Stimulated activated CD8-positive, alpha-beta memory T cell treated with anti-CD3 and anti-CD28 coated beads, Interleukin-12 subunit alpha, Interleukin-12 subunit beta, amount 100 ng/mL, for 24 hours (primary cell): Measurements from ENCODE around the gene PPRC1.

Experiments used
- DNase-seq: peaks from one replicate; pipeline ENCODE4 v3.0.0-alpha.2; 2020; ENCODE audit errors: extremely low read depth

Gene PPRC1

DNA sequence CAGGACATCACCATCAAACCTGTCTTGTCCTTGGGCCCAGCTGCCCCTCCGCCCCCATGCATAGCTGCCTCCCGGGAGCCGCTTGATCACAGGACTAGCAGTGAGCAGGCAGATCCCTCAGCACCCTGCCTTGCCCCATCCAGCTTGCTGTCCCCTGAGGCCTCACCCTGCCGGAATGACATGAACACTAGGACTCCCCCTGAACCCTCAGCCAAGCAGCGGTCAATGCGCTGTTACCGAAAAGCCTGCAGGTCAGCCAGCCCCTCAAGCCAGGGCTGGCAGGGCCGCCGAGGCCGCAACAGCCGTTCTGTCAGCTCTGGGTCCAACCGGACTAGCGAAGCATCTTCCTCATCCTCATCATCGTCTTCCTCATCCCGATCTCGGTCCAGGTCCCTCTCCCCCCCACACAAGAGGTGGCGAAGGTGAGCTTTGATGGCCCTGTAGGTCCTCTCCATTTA, 14.2 kb downstream of the PPRC1 start:
- no peak for DNase-seq

DNA sequence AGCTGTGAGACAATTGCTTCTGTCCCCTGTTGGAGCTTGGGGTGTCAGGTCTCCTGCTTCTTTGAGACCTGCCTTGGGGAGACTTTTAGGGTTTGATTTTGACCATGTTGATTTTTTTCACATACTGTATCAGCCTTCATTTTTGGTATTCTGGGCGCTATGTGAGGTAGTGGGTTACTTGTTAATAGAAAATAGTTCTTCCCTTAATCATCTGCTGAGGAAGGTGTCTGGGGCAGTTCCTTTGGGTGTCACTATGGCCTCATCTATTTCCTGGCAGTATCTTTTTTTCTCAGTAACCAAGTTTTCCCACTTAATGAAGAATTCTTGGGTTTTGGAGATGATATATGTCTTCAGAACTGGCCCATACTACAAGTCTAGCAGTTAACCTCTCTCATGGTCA, 14.7 kb downstream of the PPRC1 start:
- DNase-seq: no peak

DNA sequence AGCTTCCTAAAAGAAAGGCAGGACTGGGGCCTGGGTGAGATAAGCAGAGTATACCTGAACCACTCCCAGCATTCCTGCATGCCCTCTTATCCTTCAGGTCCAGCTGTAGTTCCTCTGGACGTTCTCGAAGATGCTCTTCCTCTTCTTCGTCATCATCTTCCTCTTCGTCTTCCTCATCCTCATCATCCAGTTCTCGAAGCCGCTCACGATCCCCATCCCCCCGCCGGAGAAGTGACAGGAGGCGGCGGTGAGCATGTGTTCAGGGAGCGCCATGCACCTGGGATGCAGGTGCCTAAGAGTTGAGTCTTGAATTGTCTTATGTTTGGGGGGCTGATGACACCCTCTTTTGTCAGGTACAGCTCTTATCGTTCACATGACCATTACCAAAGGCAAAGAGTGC, 15.4 kb downstream of the PPRC1 start:
- no peak for DNase-seq

DNA sequence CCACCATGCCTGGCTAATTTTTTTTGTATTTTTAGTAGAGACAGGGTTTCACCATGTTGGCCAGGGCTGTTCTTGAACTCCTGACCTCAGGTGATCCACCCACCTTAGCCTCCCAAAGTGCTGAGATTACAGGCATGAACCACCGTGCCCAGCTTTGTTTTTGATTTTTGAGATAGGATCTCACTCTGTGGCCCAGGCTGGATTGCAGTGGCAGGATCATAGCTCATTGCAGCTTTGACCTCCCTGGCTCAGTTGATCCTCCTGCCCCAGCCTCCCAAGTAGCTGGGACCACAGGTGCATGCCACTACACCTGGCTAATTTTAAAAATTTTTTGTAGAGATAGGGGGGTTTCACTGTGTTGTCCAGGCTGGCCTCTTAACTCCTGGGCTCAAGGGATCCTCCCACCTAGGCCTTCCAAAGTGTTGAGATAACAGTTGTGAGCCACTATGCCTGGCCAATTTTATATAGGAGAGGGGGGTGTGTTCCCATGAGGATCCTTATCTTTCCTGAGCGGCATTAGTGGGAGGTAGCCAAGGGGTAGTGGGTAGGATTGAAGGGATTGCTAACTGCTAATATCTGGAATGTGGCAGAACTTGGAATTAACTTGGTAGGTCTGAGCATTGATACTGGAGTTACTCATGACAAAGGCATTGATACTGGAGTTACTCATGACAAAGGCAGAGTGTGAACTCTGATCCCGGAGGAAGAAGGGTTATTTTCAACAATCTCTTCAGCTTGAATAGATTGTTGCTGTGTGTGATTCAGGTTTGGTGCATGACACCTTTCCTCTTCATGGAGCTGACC, 18.3 kb downstream of the PPRC1 start:
- DNase-seq: no peak

DNA sequence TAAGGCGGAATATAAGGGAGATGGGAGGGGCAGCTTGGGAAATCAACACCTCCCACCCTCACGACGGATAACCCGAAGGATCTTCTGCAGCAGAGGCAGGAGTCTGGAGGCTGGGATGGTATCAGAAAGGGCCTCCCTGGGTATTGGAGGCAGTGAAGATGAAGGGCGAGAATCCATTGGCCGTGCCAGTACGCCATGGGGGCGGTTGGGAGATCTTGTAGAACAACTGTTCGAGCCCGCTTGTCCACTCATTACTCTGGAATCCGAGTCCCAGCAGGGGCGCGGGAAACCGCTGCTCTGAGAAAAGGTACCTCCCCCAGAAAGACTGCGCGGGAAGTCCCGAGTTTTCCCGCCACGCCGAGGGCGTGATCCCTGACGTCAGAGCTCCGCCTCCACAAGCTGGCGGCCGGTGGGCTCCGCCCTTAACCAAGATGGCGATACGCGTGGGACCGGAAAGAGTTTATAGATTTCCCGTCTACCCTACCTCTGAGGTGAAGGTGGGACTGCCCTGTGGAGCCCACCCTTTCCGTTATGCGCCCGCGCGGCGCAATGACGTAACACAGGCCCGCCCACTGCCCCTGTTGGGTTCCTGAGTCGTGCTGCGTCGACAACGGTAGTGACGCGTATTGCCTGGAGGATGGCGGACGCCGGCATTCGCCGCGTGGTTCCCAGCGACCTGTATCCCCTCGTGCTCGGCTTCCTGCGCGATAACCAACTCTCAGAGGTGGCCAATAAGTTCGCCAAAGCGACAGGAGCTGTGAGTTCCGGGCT, 19.1 kb downstream of the PPRC1 start, which contains the start of gene NOLC1:
TSS of gene NOLC1 (plus strand) at position 616 of the 771 bp plus-strand sequence. CDS start at position 638, 22 bp downstream.
- DNase-seq: peak; percentile 98

DNA sequence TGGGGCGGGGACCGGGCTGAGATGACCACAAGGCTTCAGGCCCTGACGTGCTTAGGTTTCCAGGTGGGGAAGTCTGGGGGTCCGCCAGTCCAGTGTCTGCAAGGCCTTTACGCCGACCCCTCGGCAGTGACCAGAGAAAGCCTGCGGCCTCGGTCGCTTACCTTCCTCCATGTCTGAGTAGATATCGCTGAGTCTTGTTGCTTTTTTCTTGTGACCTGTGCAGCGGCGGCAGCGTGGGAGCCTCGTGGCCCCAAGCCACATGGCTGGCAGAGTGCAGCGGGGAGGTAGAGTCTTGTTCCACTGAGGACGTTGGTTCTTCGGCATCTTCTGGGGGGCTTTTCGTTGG, 19.7 kb downstream of the PPRC1 start:
- peak; percentile 28 for DNase-seq

DNA sequence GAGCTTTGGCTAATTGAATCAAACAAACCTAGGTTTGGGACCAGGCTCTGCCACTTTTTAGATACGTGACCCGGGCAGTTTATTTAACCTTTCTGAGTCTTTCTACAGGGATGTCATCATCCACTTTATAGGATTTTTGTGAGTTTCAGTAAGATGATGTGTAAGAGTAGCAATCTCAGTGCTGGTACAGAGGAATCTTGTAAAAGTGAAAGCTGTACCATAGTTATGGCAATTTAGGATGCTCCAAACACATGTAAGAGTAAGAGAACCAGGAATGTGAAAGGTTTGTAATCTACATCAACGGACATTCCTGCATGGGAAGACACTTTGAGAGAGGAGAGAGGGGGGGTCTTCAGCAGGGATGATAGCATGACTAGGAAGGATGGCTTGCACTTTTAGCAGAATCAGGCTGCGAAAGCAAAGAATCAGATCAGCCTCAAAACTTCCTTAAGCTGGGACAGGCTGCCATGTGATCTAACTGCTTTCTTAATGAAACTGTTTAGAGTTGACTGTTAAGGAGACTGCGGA, 20.3 kb downstream of the PPRC1 start:
- DNase-seq: no peak

DNA sequence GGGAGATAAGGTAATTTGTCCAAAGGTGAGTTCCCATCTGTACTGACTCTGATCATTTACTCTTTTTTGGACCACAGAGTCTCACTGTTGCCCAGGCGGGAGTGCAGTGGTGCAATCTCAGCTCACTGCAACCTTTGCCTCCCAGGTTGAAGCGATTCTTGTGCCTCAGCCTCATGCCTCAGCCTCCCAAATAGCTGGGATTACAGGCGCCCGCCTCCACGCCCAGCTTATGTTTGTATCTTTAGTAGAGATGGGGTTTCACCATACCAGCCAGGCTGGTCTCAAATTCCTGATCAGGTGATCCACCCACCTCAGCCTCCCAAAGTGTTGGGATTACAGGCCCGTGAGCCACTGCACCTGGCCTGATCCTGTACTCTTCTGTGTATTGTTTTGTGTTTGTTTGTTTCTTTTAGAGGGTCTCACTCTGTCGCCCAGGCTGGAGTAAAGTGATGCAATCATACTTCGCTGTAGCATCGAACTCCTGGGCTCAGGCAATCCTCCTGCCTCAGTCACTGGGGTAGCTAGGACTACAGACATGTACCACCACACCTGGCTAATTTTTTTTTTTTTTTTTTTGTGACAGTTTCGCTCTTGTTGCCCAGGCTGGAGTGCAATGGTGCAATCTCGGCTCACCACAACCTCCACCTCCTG, 21.8 kb downstream of the PPRC1 start:
- DNase-seq: no peak

DNA sequence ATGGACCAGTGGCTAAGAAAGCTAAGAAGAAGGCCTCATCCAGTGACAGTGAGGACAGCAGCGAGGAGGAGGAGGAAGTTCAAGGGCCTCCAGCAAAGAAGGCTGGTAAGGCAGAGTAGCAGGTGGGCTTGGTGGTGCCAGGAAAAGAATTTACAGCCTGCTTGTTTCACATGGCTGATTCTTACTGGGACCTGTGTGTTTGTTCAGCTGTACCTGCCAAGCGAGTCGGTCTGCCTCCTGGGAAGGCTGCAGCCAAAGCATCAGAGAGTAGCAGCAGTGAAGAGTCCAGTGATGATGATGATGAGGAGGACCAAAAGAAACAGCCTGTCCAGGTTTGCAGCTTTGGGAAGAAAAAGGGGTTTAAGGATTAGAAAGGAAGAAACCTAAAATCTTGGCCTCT, 24.4 kb downstream of the PPRC1 start:
- DNase-seq: no peak

DNA sequence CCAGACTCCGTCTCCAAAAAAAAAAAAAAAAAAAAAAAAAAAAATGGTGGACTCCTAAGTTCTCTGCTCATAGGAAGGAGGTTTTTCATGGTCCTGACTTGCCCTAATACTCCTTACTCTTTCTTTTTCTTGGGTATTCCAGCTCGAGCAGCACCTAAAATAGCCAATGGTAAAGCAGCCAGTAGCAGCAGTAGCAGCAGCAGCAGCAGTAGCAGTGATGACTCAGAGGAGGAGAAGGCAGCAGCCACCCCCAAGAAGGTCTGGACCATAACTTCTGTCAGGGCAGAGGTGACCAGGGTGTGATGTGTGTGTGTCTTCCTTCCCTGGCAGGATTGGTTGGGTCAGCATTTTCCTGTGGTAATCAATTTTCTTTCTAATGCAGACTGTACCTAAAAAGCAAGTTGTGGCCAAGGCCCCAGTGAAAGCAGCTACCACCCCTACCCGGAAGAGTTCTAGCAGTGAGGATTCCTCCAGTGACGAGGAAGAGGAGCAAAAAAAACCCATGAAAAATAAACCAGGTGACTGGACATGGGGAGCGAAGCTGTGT, 26.3 kb downstream of the PPRC1 start:
- DNase-seq: no peak

DNA sequence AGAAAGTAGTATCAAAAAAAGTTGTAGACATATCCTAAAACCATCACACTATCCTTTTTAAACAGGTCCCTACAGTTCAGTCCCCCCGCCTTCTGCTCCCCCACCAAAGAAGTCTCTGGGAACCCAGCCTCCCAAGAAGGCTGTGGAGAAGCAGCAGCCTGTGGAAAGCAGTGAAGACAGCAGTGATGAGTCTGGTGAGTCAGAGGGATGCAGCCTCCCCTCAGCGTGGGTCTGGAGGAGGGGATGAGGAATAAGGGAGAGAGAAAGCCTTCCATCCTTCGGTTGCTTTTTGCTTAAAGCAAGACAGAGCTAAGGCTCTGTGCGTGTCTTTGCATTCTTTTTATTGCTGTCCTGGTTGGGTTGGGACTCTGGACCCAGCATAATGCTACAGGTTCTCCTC, 27.0 kb downstream of the PPRC1 start:
- no peak for DNase-seq

DNA sequence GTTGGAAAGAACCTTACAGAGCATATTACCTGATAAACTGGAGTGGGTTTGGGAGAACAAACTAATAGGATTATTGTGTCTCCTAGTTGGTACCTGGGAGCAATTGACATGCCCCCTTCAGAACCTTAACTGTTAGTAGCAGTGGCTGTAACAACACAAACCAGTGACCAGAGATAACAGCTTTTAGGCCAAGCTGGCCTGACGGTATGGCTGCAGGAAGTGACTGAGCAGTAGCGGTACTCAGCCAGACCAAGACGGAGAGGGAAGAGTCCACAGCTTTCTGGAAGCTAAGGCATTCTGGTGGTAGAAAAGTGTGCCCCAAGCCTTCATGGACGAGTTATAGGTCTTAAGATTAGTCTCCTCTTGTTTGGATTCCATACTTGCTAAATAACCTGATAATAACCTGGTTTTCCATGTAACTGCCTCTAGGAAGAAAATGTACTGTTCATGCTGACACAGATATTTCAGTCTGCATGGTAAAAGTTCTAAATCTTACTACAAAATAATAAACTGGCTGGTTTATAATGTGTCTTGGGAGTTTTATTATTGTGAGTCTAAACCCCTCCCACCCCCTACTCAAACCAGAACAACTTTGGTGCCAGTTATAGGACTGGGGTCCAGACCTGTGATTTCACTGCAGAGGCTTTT, 30.6 kb downstream of the PPRC1 start:
- no peak for DNase-seq

DNA sequence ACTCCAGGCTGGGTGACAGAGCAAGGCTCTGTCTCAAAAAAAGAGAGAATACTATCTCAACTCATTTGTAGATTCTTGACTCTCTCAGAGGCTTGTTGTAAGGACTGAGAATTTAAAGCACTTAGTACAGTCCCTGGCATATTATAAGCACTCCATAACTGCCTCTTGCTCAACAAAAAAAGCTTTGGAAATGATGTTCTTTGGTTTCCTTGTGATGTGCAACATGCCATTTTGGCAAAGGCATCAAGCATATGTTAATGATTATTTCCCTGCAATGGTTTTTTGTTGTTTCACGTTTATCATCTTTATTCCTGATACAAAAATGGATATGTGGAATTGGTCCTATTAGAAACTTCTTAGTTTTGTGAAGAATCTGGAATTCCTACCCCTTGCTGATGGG, 35.0 kb downstream of the PPRC1 start:
- no peak for DNase-seq

DNA sequence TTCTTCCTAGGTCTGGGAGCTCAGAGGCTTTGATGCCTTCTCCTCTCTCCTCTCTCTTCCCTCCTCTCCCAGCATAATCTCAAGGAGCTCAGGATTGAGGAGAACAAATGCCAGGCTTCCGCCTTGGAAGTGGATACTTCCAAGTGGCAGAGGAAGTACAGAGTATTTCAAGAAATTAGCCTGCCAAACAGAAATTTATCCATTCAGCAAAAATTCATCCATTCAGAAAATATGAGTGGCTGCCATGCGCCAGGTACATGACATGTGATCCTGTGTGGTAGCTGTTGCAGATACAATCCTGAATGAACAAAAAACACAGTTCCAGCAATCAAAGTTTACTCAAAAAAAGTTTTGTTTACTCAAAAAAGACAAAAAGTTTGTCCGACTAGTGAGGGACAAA, 37.8 kb downstream of the PPRC1 start:
- no peak for DNase-seq

DNA sequence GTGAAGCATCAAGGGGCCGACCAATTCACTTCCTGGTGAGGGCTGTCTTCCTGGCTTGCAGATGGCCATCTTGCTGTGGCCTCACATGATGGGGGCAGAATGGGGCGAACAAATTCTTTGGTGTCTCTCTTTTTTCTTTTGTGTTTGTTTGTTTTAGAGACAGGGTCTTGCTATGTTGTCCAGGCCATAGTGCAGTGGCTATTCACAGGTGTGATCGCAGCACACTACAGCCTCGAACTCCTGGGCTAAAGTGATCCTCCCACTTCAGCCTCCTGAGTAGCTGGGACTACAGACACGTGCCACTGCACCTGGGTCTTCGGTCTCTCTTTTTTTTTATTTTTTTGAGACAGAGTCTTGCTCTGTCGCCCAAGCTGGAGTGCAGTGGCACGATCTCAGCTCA, 39.4 kb downstream of the PPRC1 start:
- no peak for DNase-seq

DNA sequence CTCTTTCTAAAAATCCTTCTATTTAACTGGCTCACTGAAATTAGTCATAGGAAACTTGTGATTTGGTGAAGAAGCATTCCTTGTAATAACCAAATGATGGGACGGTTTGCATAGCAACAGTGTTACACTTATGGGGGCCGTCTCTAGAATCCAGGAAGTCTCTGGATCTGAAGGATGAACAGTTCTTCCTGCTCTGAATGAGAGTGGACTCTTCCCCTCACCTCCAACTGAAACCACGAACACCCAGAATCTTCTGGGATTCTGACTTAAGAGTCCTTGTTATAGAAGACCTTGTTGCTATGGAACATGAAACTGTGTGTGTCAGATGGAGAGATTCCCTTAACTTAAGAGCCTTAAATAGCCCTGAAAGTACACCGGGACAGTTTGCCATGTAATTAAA, 42.6 kb downstream of the PPRC1 start:
- no peak for DNase-seq

DNA sequence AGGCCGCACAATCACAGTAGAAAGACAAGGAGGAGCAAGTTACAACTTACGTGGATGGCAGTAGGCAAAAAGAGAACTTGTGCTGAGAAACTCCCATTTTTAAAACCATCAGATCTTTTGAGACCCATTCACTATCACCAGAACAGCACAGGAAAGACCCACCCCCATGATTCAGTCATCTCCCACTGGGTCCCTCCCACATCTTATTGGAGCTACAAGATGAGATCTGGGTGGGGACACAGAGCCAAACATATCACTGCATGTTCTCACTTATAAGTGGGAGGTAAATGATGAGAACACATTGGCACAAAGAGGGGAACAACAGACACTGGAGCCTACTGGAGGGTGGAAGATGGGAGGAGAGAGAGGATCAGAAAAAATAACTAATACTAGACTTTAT, 51.8 kb downstream of the PPRC1 start:
- DNase-seq: no peak

DNA sequence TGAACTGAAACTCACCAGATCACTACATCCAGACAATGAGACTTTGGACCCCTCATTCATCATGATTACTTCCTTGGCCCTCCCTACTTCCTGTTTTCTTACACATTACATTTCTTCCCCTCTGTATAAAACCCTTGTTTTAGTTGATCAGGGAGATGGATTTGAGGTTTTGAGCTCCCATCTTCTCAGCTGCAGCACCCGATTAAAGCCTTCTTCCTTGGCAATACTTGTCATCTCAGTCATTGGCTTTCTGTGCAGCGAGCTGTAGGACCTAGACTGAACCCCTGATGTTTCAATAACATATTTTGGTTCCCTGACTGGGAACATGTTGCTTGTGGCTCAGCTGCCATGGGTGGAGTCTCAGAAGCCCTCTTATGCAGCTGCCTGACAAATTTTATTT, 52.4 kb downstream of the PPRC1 start:
- no peak for DNase-seq

DNA sequence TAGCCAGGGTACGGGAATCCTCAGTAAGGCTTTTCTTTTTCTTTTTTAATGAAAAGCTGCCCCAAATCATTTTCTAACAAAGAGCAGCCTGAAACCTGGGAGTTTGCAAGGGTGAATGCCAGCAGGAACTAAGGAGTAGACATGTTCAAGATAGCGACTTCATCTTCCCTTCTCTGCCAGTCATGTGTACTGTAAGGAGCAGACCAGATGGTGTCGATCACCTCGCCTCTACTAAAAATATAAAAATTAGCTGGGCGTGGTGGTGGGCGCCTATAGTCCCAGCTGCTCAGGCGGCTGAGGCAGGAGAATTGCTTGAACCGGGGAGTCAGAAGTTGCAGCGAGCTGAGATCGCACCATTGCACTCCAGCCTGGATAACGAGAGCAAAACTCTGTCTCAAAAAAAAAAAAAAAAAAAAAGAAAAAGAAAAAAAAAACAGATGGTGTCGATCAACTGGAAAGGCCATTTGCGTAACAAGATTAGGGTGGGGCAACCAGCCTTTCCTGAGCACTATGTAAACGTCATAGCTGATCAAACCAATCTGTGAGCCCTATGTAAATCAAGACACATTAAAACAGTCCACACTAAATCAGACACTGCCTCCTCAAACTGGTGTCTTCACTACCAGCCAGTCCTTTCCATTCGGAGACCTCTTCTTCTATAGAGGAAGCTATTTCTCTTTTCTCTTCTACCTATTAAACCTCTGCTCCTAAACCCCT, 53.1 kb downstream of the PPRC1 start:
- DNase-seq: no peak

DNA sequence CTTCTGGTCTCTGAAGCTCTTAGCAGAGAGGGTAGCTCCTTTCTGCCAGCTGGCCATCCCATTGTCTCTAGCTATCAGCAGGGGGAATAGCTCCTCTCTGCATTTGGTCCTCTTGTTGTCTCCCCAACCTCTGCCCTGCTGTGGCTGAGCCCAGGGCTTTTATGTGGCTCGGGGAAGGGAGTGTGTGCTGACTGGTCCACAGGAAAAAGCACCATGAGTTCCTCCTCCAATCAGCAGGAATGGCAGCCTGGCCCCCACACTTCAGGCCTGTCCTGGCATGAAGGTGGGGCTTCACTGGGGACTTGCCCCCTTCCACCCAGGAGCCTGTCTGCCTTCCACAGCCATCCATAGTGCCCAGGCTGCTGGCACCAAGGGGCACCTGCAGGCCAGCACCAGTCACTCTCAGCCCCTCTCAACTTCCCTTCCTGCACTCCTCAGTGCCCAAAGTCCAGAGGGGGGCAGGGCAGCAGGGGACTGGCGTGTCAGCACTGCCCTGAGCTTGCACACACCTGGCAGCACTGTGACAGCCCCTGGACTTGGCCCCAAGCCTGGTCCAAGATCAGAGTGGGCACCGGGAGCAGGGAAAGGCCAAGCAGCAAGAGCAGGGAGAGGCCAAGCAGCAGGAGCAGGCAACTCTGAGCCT, 55.6 kb downstream of the PPRC1 start:
- no peak for DNase-seq
